PC-9 (cell line): ENCODE results near the gene XBP1.

ENCODE experiments used
- EZH2 ChIP-seq: fragments of 200-600 bp; sonication (generic); IDR thresholded peaks from 2 replicates; pipeline ENCODE4 v1.8.0; 2017; ENCODE audit warnings: antibody characterized with exemption, low read depth
- TF ChIP-seq, protein P1 (sequence below): fragments of 200-600 bp; sonication (generic); conservative IDR thresholded peaks from 2 replicates; pipeline ENCODE4 v1.6.1; 2017; ENCODE audit warnings: mixed run types, antibody characterized with exemption, mild to moderate bottlenecking, moderate library complexity

DNA sequence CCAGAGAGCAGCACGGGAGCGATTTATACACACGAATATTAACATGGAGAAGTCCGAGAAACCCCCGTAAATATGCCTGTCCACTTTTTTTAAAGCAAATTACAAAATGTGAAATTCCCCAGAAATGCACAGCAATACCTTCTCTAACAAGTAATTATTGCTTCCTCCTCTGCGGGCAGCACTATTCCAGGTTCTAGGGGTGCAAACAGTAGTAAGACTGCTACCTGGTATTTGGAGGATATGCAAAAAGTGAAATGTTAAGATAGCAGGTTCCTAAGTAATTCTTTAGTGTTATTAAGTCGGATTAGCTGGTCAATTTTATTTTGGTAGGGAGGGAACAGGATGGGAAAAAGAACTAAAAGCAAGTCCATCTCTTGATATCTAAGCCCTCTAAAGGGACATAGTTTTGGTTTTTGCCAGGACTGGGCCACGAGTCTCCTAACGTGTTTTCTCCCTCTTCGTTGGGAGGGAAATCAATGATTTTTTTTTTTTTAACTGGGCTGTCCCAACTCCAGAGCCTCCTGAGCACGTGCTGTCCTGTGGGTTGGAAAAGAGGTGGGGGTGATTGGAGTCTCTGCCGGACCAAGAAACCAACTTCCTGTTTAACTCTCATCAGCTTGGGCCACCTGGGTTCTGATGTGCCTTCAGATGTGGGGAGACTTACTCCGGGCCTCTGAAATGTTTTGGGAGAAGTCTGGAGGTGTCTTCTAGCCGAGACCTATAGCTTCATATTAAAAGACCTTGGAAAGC is 1.7 kb upstream of the XBP1 start:
- TF ChIP-seq, protein P1, sequence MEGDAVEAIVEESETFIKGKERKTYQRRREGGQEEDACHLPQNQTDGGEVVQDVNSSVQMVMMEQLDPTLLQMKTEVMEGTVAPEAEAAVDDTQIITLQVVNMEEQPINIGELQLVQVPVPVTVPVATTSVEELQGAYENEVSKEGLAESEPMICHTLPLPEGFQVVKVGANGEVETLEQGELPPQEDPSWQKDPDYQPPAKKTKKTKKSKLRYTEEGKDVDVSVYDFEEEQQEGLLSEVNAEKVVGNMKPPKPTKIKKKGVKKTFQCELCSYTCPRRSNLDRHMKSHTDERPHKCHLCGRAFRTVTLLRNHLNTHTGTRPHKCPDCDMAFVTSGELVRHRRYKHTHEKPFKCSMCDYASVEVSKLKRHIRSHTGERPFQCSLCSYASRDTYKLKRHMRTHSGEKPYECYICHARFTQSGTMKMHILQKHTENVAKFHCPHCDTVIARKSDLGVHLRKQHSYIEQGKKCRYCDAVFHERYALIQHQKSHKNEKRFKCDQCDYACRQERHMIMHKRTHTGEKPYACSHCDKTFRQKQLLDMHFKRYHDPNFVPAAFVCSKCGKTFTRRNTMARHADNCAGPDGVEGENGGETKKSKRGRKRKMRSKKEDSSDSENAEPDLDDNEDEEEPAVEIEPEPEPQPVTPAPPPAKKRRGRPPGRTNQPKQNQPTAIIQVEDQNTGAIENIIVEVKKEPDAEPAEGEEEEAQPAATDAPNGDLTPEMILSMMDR, result no peak
- TF ChIP-seq EZH2, result no peak
